Fibroblast of gingiva (primary cell): Measurements from ENCODE around the gene CCDC70.
"Not testable (repeated sequence)": the region's sequence is repeated elsewhere in the genome, so short reads cannot be mapped to it uniquely, and the experiment has no call there.

Source experiments
- DNase-seq: peaks from one replicate; pipeline ENCODE4 v3.0.0-alpha.2; 2011; ENCODE audit warnings: low read depth

Gene CCDC70

DNA sequence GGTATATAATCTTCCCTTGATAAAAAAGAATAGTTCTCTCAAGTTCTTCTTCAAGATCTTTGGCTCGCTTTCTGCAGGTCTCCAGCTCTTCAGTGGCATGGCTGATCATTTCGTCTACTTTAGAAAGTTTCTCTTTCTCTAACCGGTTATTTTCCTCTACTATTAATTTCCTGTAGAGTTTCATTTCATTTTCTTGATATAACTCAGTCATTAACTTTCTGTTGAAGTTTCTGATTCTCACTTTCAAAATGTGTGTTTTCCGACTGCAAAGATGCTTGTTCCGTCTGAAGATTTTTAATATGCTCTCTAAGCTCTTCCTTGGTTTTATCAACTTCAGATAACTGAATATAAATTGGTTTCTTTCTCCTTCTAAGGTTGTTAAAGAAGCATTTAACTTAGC lies 47.5 kb downstream of the CCDC70 start:
- DNase-seq, result not testable (repeated sequence)

DNA sequence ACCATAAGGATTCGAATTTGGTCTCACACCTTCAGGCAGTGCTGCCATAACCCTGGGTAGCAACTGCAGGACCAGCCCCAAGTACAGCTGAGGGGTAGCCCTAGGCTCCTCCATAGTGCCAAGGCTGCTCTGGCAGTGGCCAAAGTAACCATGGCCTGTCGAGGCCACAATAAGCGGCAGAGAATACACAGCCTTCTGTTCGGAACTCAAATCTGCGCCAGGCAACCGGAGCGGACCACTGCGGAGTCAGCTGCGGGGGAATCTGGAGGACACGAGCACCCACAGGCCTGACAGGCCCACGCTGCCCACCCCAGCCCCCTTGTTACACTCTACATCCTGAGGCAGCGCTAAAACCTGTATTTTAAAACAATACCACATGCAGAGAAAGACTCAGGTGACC lies 48.7 kb downstream of the CCDC70 start:
- DNase-seq, result no peak

DNA sequence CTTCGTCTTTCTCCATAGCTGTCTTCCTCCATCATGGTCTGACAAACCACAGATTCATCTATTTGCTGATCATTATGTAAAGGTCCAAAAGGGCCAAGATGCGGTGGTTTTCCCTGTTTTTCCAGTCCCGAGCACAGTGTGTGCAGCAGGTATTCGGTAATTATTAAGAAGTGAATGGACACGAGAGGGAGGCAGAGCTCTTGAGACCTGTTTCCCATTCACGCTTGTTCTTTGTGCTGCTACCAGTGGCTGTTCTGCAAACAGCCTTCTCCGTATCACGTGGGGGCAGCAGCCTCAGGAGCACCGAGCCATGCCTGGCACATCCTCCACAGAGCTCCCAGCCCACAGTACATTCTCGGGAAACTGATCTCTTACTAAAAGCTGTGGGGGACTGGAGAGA lies 50.3 kb downstream of the CCDC70 start:
- no peak for DNase-seq

DNA sequence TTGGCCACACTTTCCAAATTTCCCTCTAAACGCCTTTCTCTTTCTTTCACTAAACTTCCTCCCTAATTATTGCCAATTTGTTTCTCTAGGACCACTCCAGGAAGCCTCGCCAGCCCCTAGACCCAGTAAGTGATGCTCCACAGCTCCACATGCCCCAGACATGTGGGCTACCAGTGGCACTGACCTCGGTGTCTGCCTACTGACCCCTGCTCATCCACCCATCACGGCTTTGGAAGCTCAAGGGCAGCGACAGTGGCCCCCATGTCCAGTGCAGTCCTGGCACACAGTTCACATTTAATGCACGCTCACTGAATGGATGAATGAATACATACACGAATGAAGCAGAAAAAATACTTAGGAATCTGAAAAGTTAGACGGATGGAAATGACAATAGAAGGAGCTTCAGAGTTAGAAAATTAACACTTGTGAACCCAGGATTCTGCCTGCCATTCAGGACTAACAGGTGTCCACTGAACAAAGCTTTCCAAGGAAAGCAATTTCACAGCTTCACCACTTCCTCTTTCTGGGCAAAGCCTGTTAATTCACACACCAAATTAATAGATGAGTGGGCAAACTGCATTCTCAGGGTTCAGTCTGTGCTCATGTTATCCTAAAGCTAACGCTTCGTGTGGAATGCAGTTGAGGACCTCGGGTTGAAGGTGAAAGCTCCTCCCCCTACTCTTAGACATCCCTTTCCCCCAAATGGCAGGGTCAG lies 50.9 kb downstream of the CCDC70 start:
- no peak for DNase-seq

DNA sequence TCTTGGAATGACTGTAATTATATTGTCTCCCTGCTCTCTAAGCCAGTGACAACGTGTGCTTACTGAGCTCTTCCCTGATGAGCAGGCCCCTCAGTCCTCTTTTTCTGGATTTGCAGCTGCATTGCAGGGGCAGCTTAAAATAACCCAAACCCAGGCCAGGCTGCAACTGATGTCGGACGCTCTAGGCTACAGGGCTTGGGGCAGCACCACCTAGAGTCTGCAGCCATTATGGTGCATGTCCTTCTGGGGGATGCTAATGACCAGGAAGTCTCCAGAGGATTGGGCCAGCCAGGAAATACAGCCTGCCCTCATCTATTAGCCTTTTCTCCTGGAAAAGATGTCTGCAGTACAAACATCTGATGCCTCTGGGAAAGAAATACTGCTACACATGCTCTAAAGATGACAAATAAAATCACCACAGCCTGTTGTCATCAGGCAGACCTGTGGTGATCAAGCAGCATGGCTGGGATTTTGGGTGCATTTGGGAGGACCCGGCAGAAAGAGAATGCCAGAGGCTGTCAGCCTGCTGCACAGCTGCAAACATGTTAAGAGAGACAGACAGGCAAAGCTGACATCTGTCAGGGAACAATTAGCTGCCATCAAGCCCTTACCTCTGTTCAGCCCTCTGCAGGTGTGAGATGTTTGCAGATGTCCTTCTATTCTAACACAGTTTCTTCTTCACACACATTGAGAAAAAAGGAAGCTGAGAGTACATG lies 51.8 kb downstream of the CCDC70 start:
- no peak for DNase-seq

DNA sequence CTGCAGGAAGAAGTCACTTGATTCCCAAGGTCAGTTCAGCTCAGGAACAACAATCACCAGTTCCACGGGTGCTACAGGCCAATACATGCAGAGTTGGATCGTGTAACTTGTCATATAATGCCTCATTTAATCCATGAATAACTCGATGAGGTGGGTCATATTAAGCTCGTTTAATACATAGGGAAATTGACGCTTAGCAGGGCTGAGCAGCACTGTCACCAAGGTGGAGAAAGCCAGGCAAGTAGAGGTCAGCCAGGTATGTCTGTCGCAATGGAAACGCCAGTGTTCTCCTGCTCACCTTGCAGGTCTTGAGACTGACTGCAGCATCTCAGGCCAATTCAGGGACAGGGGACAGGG lies 52.3 kb downstream of the CCDC70 start:
- no peak for DNase-seq
